Measurements from ENCODE around the gene COPG2. TPM values are rescaled to one million over a fixed set of nuclear protein-coding genes. Genes with fewer than 3 reads are reported as not detected.

COPG2 gene
- total and polyA plus RNA-seq, 2 experiments from 2014 or later: 4.9 to 66.3 TPM

DNA sequence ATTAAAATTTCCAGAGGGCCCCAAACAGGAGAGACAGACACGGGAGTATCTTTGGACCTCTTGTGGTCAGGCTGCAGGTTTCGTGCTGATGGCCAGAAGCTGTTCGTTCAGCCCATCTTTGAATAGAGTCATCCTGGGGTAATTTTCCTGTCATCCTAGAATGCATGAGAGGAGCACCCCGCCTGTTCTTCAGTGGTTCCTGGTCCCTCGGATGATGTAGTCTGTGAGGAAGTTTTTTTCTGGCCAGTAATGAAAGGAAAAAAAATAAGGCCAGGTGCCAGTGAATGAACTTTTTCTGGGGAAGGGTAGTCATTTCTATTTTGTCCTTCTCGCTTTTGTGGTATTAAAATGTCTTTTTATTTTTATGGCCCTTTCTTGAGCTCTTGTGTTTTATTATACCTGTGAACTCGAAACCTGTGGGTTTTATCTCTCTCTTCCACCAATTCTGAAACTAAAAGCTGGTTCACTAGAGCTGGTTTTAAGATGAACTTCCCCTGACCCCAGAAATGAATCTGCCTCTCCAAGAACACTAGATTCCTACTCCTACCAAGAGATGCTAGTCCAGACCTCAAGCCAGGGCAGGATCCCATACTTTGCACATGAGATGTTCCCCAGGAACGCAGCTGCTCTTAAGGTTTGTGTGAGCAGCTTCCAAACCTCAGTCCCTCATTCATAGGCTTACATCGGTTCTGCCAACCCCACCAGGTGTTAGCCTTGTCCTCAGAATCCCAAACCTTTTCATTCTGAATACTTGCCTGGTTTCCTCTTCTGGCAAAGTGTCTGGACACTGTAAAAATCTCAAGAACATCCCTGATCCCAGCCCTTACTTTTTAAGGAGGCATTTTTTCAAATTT lies 192.0 kb downstream of the COPG2 start:
- no peak overlapping the region for H3K4me3 Mint-ChIP-seq
- no peak overlapping the region for H3K4me3 ChIP-seq
- H3K36me3 ChIP-seq (ENCODE audit: insufficient read depth): no peaks in the 10 kb centered on the region
- H3K4me2 ChIP-seq: peak overlapping the region; percentile 36; the same call in 1 of the 2 replicates
- H3K79me2 ChIP-seq (replicated peaks; ENCODE audit: insufficient read depth): no peaks in the 10 kb centered on the region
- peaks cover 5% of the 10 kb centered on the region for H3K27me3 Mint-ChIP-seq (ENCODE audit: insufficient read depth, low read depth, poor library complexity)
- peaks cover 9% of the 10 kb centered on the region; the same call in 1 of the 2 replicates for H3K4me1 ChIP-seq (ENCODE audit: insufficient read depth)
- H3K27me3 ChIP-seq (ENCODE audit: insufficient read depth): no peaks in the 10 kb centered on the region
- ATAC-seq (peak; percentile 50; the same call in 2 of the 3 replicates), DNase-seq (ENCODE audit: low spot score) (no peak)
- no peak overlapping the region for H3K27ac ChIP-seq (ENCODE audit: low read depth)
- peaks cover 20% of the 10 kb centered on the region for H3K4me1 Mint-ChIP-seq
- no peaks in the 10 kb centered on the region for H3K36me3 Mint-ChIP-seq (ENCODE audit: low read depth)
- H2AFZ ChIP-seq: peak overlapping the region; percentile 86
- no peak for TF ChIP-seq ZNF331 (CRISPR knock-in tag; IDR thresholded peaks at IDR 0.05; ENCODE audit: low read depth)
- no peak for TF ChIP-seq STAT1 (IDR thresholded peaks at IDR 0.05; ENCODE audit: unreplicated experiment)
- TF ChIP-seq ZNF462 (CRISPR knock-in tag; IDR thresholded peaks at IDR 0.05): no peak
- no peaks in the 10 kb centered on the region; the same call in 1 of the 2 replicates for H3K9me2 ChIP-seq (ENCODE audit: insufficient read depth)
- no peaks in the 10 kb centered on the region for H3K9me3 Mint-ChIP-seq
- H3F3A ChIP-seq (replicated peaks; ENCODE audit: low read depth): no peaks in the 10 kb centered on the region
- no peak overlapping the region; the same call in 1 of the 2 replicates for H3K27ac Mint-ChIP-seq
- no peaks in the 10 kb centered on the region for H4K20me1 ChIP-seq (replicated peaks; ENCODE audit: insufficient read depth)

- Mint-ChIP-seq H3K4me3 (no peak overlapping the region), H3K27me3 (ENCODE audit: insufficient read depth, low read depth, poor library complexity) (peaks cover 5% of the 10 kb centered on the region), H3K9me3 (no peaks in the 10 kb centered on the region), H3K36me3 (ENCODE audit: low read depth) (no peaks in the 10 kb centered on the region), H3K27ac (no peak overlapping the region; the same call in 1 of the 2 replicates), H3K4me1 (peaks cover 20% of the 10 kb centered on the region)
- DNase-seq (ENCODE audit: low spot score) (no peak), ATAC-seq (no peak)
- Histone ChIP-seq H3K27ac (ENCODE audit: low read depth) (no peak overlapping the region), H3K36me3 (ENCODE audit: insufficient read depth) (no peaks in the 10 kb centered on the region), H3F3A (replicated peaks; ENCODE audit: low read depth) (no peaks in the 10 kb centered on the region), H2AFZ (peak overlapping the region; percentile 86), H3K4me3 (no peak overlapping the region), H3K4me2 (peak overlapping the region; percentile 36), H3K9me2 (ENCODE audit: insufficient read depth) (no peaks in the 10 kb centered on the region; the same call in 1 of the 2 replicates), H3K27me3 (ENCODE audit: insufficient read depth) (no peaks in the 10 kb centered on the region), H4K20me1 (replicated peaks; ENCODE audit: insufficient read depth) (no peaks in the 10 kb centered on the region), H3K4me1 (ENCODE audit: insufficient read depth) (peaks cover 9% of the 10 kb centered on the region; the same call in 1 of the 2 replicates), H3K79me2 (replicated peaks; ENCODE audit: insufficient read depth) (no peaks in the 10 kb centered on the region)
- TF ChIP-seq EZH2phosphoT487 (IDR thresholded peaks at IDR 0.05; ENCODE audit: unreplicated experiment): no peak
- no peak for TF ChIP-seq STAT1 (IDR thresholded peaks at IDR 0.05; ENCODE audit: unreplicated experiment)
- no peak for TF ChIP-seq NANOG (IDR thresholded peaks at IDR 0.05; ENCODE audit: borderline replicate concordance)
Measured at GRCh38 chr7:130475776-130476175, 192.8 kb downstream of the COPG2 start.
